WERI-Rb-1 (cell line): ENCODE data around the gene PRC1.

Source experiments
- DNase-seq: peaks from one replicate; pipeline ENCODE4 v3.0.0-alpha.2; 2020
- H3K27ac ChIP-seq: fragments of 250-450 bp; sonication (Bioruptor Pico); 2 replicates; pipeline ENCODE4 v1.5.1; 2020; ENCODE audit warnings: mild to moderate bottlenecking, moderate library complexity
- H3K27me3 ChIP-seq: fragments of 250-450 bp; sonication (Bioruptor Pico); 2 replicates; pipeline ENCODE4 v1.5.1; 2021; ENCODE audit warnings: mild to moderate bottlenecking, low read depth, moderate library complexity; ENCODE audit not compliant: insufficient read depth, severe bottlenecking
- H3K36me3 ChIP-seq: fragments of 250-450 bp; sonication (Bioruptor Pico); 2 replicates; pipeline ENCODE4 v1.5.1; 2020; ENCODE audit warnings: mild to moderate bottlenecking, moderate library complexity
- H3K4me3 ChIP-seq: 2 replicates; pipeline ENCODE4 v1.5.1; 2011; ENCODE audit warnings: low read depth, mild to moderate bottlenecking, control low read depth, low read length
- H3K9me3 ChIP-seq: fragments of 250-450 bp; sonication (Bioruptor Pico); 2 replicates; pipeline ENCODE4 v1.5.1; 2021; ENCODE audit warnings: mild to moderate bottlenecking, moderate library complexity; ENCODE audit not compliant: severe bottlenecking
- CTCF ChIP-seq: IDR thresholded peaks from 2 replicates; pipeline ENCODE4 v1.5.1; 2011; ENCODE audit warnings: low read depth, mild to moderate bottlenecking, control low read depth, inconsistent platforms, low read length

Gene PRC1

DNA sequence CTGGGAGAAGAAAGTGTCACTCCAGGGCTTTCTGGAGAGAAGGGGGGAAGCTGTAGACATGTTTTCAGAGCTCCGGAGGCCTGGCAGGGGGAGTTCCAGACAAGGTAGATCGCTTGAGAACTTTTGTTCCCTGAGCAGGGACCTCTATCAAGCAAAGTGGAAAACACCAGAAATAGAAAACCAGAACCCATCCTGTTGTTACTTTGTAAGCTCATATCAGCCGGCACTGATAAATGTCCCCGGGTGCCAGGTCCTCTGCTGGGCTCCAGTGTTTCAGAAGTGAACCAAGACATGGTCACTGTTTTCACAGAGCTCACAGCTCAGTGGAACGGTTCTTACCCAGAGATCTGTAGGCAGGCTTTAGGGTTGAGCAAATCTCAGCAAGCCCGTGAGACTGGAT, 75.5 kb downstream of the PRC1 start:
- no peak for TF ChIP-seq CTCF
- no peak overlapping the region for H3K4me3 ChIP-seq
- no peak for DNase-seq
- no peaks in the 10 kb centered on the region for H3K9me3 ChIP-seq
- H3K27me3 ChIP-seq: no peaks in the 10 kb centered on the region
- H3K27ac ChIP-seq: no peak overlapping the region
- no peaks in the 10 kb centered on the region; the same call in 1 of the 2 replicates for H3K36me3 ChIP-seq

DNA sequence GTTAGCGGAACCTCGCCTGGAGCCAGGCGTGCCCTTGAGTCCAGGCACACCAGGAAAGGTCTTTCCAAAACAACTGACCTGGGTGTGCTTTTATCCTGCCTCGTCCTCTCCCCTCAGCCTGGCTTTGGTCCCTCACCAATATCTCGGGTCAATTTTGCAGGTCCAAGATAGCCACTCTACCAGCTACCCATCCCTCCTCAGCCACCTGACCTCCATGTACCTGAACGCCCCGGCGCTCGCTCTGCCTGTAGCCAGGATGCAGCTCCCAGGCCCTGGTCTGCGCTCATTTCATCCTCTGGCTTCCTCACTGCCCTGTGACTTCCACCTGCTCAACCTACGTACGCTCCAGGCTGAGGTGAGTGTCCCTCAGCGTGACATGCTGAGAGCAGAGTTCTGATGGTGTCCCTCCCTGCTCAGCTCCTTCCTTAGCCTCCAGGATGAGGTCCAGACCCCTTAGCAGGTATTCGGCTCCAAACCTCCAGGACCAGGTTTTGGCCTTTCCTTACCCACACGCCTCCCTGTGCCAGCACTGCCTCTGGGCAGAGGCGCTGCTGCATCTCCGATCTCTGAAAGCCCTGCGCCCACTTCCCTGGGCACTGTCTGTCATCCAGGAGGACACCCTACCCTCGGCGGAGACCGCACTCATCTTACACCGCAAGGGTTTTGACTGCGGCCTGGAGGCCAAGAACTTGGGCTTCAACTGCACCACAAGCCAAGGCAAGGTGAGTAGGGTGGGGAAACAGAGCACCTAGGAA, 76.1 kb downstream of the PRC1 start:
- Histone ChIP-seq H3K4me3 (no peak overlapping the region), H3K27me3 (no peaks in the 10 kb centered on the region), H3K36me3 (no peaks in the 10 kb centered on the region; the same call in 1 of the 2 replicates), H3K27ac (no peak overlapping the region), H3K9me3 (no peaks in the 10 kb centered on the region)
- DNase-seq: no peak
- no peak for TF ChIP-seq CTCF

- no peaks in the 10 kb centered on the region for H3K9me3 ChIP-seq
- no peak for DNase-seq
- no peak for TF ChIP-seq CTCF
- no peaks in the 10 kb centered on the region for H3K27me3 ChIP-seq
- H3K27ac ChIP-seq: no peak overlapping the region
- no peaks in the 10 kb centered on the region; the same call in 1 of the 2 replicates for H3K36me3 ChIP-seq
- no peak overlapping the region for H3K4me3 ChIP-seq
These were observed 76.8 kb downstream of the PRC1 start for GRCh38 chr15:90917569-90917968.

- Histone ChIP-seq H3K9me3 (no peaks in the 10 kb centered on the region), H3K27ac (no peak overlapping the region), H3K27me3 (no peaks in the 10 kb centered on the region), H3K36me3 (no peaks in the 10 kb centered on the region; the same call in 1 of the 2 replicates), H3K4me3 (no peak overlapping the region)
- no peak for DNase-seq
- no peak for TF ChIP-seq CTCF
These were observed 77.9 kb downstream of the PRC1 start for GRCh38 chr15:90916461-90916860.
